GM12873 (cell line): ENCODE measurements around the gene DAB2IP.

ENCODE experiments used
- CTCF ChIP-seq: IDR thresholded peaks from 2 replicates; pipeline ENCODE4 v1.5.1; 2012; ENCODE audit warnings: low read depth, mild to moderate bottlenecking, moderate library complexity, low read length, control low read depth; ENCODE audit not compliant: insufficient read depth; ENCODE audit errors: missing control alignments

The DAB2IP gene

GRCh38 chr9:121830441-121831140, 179.2 kb downstream of the DAB2IP start:
- TF ChIP-seq CTCF: no peak

DNA sequence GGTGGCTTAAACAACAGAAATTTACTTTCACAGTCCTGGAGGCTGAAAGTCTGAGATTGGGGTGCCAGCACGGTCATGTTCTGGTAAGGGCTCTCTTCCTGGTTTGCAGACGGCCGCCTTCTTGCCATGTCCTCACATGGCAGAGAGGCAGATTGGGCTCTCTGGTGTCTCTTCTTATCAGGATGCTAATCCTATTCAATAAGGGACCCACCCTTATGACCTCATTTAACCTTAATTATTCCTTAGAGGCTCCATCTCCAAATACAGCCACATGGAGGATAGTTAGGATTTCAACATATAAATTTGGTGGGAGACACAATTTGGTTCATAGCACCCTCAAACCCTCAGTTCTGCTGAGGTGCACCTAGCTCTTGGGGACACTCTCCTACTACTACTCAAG, 180.4 kb downstream of the DAB2IP start:
- TF ChIP-seq CTCF: no peak

GRCh38 chr9:121833061-121833460, 181.6 kb downstream of the DAB2IP start:
- TF ChIP-seq CTCF: no peak
